B cell (primary cell): ENCODE data around the gene SMAD1.

Experiments
- CTCF ChIP-seq: fragments of 200-600 bp; IDR thresholded peaks from one replicate; pipeline ENCODE4 v1.8.0; 2022; ENCODE audit warnings: antibody characterized with exemption, mild to moderate bottlenecking
- EZH2 ChIP-seq: IDR thresholded peaks from 2 replicates; pipeline ENCODE4 v1.6.1; 2012; ENCODE audit warnings: borderline replicate concordance, low read depth, mild to moderate bottlenecking, moderate library complexity, low read length; ENCODE audit not compliant: insufficient read depth, poor library complexity, severe bottlenecking

- TF ChIP-seq CTCF (no peak), EZH2 (no peak)
These were observed 46.9 kb downstream of the SMAD1 start for GRCh38 chr4:145528601-145529000.
